GM23338 (cell line): Measurements from ENCODE around the gene OCA2. TPM values are rescaled to one million over a fixed set of nuclear protein-coding genes. Genes with fewer than 3 reads are reported as not detected.

Experiments
- ATAC-seq: fragments of 200-7000 bp; cut with Tn5 transposase; 3 replicates; pipeline ENCODE4 v1.9.1; 2020
- DNase-seq: peaks from one replicate; pipeline ENCODE4 v3.0.0-alpha.2; 2015; ENCODE audit warnings: low spot score
- H2AFZ ChIP-seq: fragments of 200-600 bp; sonication (generic); 2 replicates; pipeline ENCODE4 v1.8.0; 2016; ENCODE audit warnings: antibody characterized with exemption, mild to moderate bottlenecking, moderate library complexity
- H3F3A ChIP-seq: fragments of 200-600 bp; sonication (generic); replicated peaks from 2 replicates; pipeline ENCODE4 v1.8.0; 2017; ENCODE audit warnings: antibody characterized with exemption, mixed run types, low read depth
- H3K27ac ChIP-seq: fragments of 200-600 bp; sonication (generic); 2 replicates; pipeline ENCODE4 v1.6.1; 2016; ENCODE audit warnings: low read depth
- H3K27me3 ChIP-seq: fragments of 200-600 bp; sonication (generic); 2 replicates; pipeline ENCODE4 v1.8.0; 2016; ENCODE audit warnings: mild to moderate bottlenecking, mixed run types, moderate library complexity; ENCODE audit not compliant: insufficient read depth
- H3K36me3 ChIP-seq: fragments of 200-600 bp; sonication (generic); 2 replicates; pipeline ENCODE4 v1.8.0; 2016; ENCODE audit warnings: mild to moderate bottlenecking; ENCODE audit not compliant: insufficient read depth
- H3K4me1 ChIP-seq: fragments of 200-600 bp; sonication (generic); 2 replicates; pipeline ENCODE4 v1.8.0; 2016; ENCODE audit warnings: mild to moderate bottlenecking, moderate library complexity; ENCODE audit not compliant: insufficient read depth
- H3K4me2 ChIP-seq: fragments of 200-600 bp; sonication (generic); 2 replicates; pipeline ENCODE4 v1.7.1; 2017; ENCODE audit warnings: mixed run types
- H3K4me3 ChIP-seq: fragments of 200-600 bp; sonication (generic); 2 replicates; pipeline ENCODE4 v1.6.1; 2016; ENCODE audit warnings: mixed run types
- H3K79me2 ChIP-seq: fragments of 200-600 bp; sonication (generic); replicated peaks from 2 replicates; pipeline ENCODE4 v1.8.0; 2017; ENCODE audit warnings: mild to moderate bottlenecking; ENCODE audit not compliant: insufficient read depth
- H3K9me2 ChIP-seq: fragments of 200-600 bp; sonication (generic); 2 replicates; pipeline ENCODE4 v1.8.0; 2017; ENCODE audit not compliant: insufficient read depth
- H4K20me1 ChIP-seq: fragments of 200-600 bp; sonication (generic); replicated peaks from 2 replicates; pipeline ENCODE4 v1.8.0; 2017; ENCODE audit warnings: mild to moderate bottlenecking; ENCODE audit not compliant: insufficient read depth
- H3K27ac Mint-ChIP-seq: 2 replicates; pipeline ENCODE4 v1.8.0; 2020; ENCODE audit warnings: inconsistent platforms, mild to moderate bottlenecking, moderate library complexity, mixed read lengths
- H3K27me3 Mint-ChIP-seq: 3 replicates; pipeline ENCODE4 v1.8.0; 2022; ENCODE audit warnings: low read depth, mild to moderate bottlenecking, moderate library complexity, mixed read lengths, inconsistent platforms; ENCODE audit not compliant: insufficient read depth, poor library complexity
- H3K36me3 Mint-ChIP-seq: 3 replicates; pipeline ENCODE4 v1.8.0; 2021; ENCODE audit warnings: low read depth, mild to moderate bottlenecking, inconsistent platforms, moderate library complexity, mixed read lengths
- H3K4me1 Mint-ChIP-seq: 3 replicates; pipeline ENCODE4 v1.8.0; 2020; ENCODE audit warnings: mild to moderate bottlenecking, inconsistent platforms, mixed read lengths
- H3K4me3 Mint-ChIP-seq: 3 replicates; pipeline ENCODE4 v1.8.0; 2021; ENCODE audit warnings: moderate library complexity, mild to moderate bottlenecking, inconsistent platforms, mixed read lengths
- H3K9me3 Mint-ChIP-seq: 3 replicates; pipeline ENCODE4 v1.8.0; 2020; ENCODE audit warnings: moderate library complexity, mild to moderate bottlenecking, inconsistent platforms, mixed read lengths
- CREB1 ChIP-seq: fragments of 250-450 bp; sonication (Bioruptor Pico); IDR thresholded peaks from 2 replicates; pipeline ENCODE4 v1.5.0; 2020; ENCODE audit warnings: low read depth, mild to moderate bottlenecking, moderate library complexity
- ETS1 ChIP-seq: IDR thresholded peaks from 2 replicates; pipeline ENCODE4 v1.6.1; 2016; ENCODE audit warnings: antibody characterized with exemption
- EZH2 ChIP-seq: fragments of 200-600 bp; sonication (generic); IDR thresholded peaks from one replicate; pipeline ENCODE4 v1.8.0; 2017; ENCODE audit warnings: antibody characterized with exemption, mild to moderate bottlenecking, low read depth; ENCODE audit not compliant: unreplicated experiment
- EZH2phosphoT487 ChIP-seq: fragments of 200-600 bp; sonication (generic); IDR thresholded peaks from one replicate; pipeline ENCODE4 v1.8.1; 2018; ENCODE audit warnings: antibody characterized with exemption; ENCODE audit not compliant: unreplicated experiment
- JUNB ChIP-seq: IDR thresholded peaks from one replicate; pipeline ENCODE4 v1.6.1; 2016; ENCODE audit warnings: antibody characterized with exemption; ENCODE audit not compliant: unreplicated experiment
- NANOG ChIP-seq: IDR thresholded peaks from 2 replicates; pipeline ENCODE4 v1.6.1; 2016; ENCODE audit warnings: antibody characterized with exemption, borderline replicate concordance
- POLR2AphosphoS5 ChIP-seq: IDR thresholded peaks from 2 replicates; pipeline ENCODE4 v1.6.1; 2016; ENCODE audit warnings: antibody characterized with exemption, low read depth
- STAT1 ChIP-seq: IDR thresholded peaks from one replicate; pipeline ENCODE4 v1.6.1; 2016; ENCODE audit warnings: antibody characterized with exemption; ENCODE audit not compliant: unreplicated experiment
- ZNF114 ChIP-seq: fragments of 250-450 bp; sonication (Bioruptor Pico); IDR thresholded peaks from 2 replicates; pipeline ENCODE4 v1.5.0; 2020; ENCODE audit warnings: mild to moderate bottlenecking, moderate library complexity
- ZNF331 ChIP-seq: fragments of 250-450 bp; sonication (Bioruptor Pico); IDR thresholded peaks from 2 replicates; pipeline ENCODE4 v1.5.0; 2020; ENCODE audit warnings: low read depth, mild to moderate bottlenecking, moderate library complexity
- ZNF462 ChIP-seq: fragments of 250-450 bp; sonication (Bioruptor Pico); IDR thresholded peaks from 2 replicates; pipeline ENCODE4 v1.5.0; 2020; ENCODE audit warnings: mild to moderate bottlenecking, moderate library complexity
- polyA plus RNA-seq: library from polyadenylated mRNA; unstranded; fragments of >200 nt; fragmentation: Nextera tagmentation; extraction: Ambion mirVana; gene quantifications from 2 replicates; pipeline ENCODE4 v1.2.1, GENCODE V29; 2016
- total RNA-seq: library from RNA; depleted of rRNA; stranded (reverse); fragments of >200 nt; shearing (Covaris generic); gene quantifications from 2 replicates; pipeline ENCODE4 v1.2.3, GENCODE V29; 2014
- TF ChIP-seq, protein P1 (sequence below), 2 experiments: fragments of 200-600 bp in 1 of 2; sonication (generic) in 1 of 2; conservative IDR thresholded peaks; 2 replicates each; pipeline versions ENCODE4 v1.5.1 to v1.6.1; 2016 to 2017; ENCODE audit warnings: antibody characterized with exemption in 2 of 2, low read depth in 2 of 2, mild to moderate bottlenecking in 2 of 2, moderate library complexity in 1 of 2
- TF ChIP-seq, protein P2 (sequence below): IDR thresholded peaks from one replicate; pipeline ENCODE4 v1.6.1; 2018; ENCODE audit warnings: antibody characterized with exemption; ENCODE audit not compliant: unreplicated experiment

Gene OCA2
- total and polyA plus RNA-seq, 2 experiments from 2014 or later = 0.40 to 0.69 TPM

DNA sequence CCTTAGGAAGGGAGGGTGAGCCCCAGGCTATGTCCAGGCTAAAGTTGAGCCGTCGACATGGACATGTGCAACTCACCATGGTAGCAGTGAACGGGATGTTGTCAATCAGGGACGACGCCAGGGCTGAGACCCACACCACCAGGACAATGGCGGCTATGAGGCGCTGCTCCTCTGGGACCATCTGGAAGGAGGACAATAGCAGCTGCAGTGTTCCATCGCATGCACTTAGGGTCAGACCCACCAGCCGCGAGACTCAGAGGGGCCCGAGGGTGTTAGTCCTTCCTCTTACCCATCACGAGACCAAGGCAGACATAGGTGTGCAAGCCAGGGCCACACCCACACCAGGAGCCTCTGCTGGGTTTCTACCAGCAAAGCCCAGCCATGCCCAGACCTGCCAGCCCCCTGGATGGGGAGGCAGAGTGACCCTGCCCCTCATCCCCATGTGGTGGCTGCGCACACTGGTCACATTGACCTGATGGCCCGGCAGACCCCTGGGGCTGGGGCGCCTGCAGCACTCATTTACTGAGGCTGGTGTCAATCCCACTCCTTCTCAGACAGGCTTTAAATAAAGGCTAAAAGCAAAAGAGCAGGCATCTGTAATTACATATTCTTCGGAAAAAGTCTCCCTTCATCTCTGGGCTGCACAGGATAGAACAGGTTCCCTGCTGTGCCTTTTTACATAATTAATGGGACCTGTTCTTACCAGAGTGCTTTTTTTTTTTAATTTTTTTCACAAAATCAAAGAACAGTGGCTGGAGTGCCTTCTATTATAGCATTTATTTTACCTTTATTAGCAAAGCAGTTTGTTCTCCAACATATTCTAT is 227.8 kb downstream of the OCA2 start:
- H3K9me3 Mint-ChIP-seq = no peaks in the 10 kb centered on the region
- no peak for ATAC-seq
- no peak for DNase-seq
- Histone ChIP-seq H3K27ac (no peak overlapping the region), H3K4me1 (no peaks in the 10 kb centered on the region), H3K79me2 (no peaks in the 10 kb centered on the region), H3K9me2 (no peaks in the 10 kb centered on the region), H3K27me3 (no peaks in the 10 kb centered on the region), H3K4me3 (no peak overlapping the region), H2AFZ (no peak overlapping the region), H4K20me1 (no peaks in the 10 kb centered on the region), H3K36me3 (no peaks in the 10 kb centered on the region), H3F3A (no peaks in the 10 kb centered on the region), H3K4me2 (no peak overlapping the region)
- no peak overlapping the region for H3K27ac Mint-ChIP-seq
- no peaks in the 10 kb centered on the region for H3K36me3 Mint-ChIP-seq
- H3K27me3 Mint-ChIP-seq = no peaks in the 10 kb centered on the region
- no peak overlapping the region for H3K4me3 Mint-ChIP-seq
- no peak for TF ChIP-seq STAT1
- TF ChIP-seq EZH2phosphoT487 = no peak
- TF ChIP-seq, protein P1, sequence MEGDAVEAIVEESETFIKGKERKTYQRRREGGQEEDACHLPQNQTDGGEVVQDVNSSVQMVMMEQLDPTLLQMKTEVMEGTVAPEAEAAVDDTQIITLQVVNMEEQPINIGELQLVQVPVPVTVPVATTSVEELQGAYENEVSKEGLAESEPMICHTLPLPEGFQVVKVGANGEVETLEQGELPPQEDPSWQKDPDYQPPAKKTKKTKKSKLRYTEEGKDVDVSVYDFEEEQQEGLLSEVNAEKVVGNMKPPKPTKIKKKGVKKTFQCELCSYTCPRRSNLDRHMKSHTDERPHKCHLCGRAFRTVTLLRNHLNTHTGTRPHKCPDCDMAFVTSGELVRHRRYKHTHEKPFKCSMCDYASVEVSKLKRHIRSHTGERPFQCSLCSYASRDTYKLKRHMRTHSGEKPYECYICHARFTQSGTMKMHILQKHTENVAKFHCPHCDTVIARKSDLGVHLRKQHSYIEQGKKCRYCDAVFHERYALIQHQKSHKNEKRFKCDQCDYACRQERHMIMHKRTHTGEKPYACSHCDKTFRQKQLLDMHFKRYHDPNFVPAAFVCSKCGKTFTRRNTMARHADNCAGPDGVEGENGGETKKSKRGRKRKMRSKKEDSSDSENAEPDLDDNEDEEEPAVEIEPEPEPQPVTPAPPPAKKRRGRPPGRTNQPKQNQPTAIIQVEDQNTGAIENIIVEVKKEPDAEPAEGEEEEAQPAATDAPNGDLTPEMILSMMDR (conservative IDR thresholded peaks at IDR 0.05; ENCODE audit: low read depth in 2 of 2) = no peak
- TF ChIP-seq, protein P2, sequence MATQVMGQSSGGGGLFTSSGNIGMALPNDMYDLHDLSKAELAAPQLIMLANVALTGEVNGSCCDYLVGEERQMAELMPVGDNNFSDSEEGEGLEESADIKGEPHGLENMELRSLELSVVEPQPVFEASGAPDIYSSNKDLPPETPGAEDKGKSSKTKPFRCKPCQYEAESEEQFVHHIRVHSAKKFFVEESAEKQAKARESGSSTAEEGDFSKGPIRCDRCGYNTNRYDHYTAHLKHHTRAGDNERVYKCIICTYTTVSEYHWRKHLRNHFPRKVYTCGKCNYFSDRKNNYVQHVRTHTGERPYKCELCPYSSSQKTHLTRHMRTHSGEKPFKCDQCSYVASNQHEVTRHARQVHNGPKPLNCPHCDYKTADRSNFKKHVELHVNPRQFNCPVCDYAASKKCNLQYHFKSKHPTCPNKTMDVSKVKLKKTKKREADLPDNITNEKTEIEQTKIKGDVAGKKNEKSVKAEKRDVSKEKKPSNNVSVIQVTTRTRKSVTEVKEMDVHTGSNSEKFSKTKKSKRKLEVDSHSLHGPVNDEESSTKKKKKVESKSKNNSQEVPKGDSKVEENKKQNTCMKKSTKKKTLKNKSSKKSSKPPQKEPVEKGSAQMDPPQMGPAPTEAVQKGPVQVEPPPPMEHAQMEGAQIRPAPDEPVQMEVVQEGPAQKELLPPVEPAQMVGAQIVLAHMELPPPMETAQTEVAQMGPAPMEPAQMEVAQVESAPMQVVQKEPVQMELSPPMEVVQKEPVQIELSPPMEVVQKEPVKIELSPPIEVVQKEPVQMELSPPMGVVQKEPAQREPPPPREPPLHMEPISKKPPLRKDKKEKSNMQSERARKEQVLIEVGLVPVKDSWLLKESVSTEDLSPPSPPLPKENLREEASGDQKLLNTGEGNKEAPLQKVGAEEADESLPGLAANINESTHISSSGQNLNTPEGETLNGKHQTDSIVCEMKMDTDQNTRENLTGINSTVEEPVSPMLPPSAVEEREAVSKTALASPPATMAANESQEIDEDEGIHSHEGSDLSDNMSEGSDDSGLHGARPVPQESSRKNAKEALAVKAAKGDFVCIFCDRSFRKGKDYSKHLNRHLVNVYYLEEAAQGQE = no peak
- TF ChIP-seq ZNF462 (CRISPR knock-in tag) = no peak
- TF ChIP-seq ZNF331 = no peak
- TF ChIP-seq ZNF114 (CRISPR knock-in tag) = no peak
- TF ChIP-seq POLR2AphosphoS5 = no peak
- no peak for TF ChIP-seq CREB1 (CRISPR knock-in tag)
- no peak for TF ChIP-seq ETS1
- TF ChIP-seq EZH2 = no peak
- TF ChIP-seq JUNB = no peak
- no peak for TF ChIP-seq NANOG
- peaks cover 10% of the 10 kb centered on the region; the same call in 2 of the 3 replicates for H3K4me1 Mint-ChIP-seq
